Measurements from ENCODE around the gene FALEC.

DNA sequence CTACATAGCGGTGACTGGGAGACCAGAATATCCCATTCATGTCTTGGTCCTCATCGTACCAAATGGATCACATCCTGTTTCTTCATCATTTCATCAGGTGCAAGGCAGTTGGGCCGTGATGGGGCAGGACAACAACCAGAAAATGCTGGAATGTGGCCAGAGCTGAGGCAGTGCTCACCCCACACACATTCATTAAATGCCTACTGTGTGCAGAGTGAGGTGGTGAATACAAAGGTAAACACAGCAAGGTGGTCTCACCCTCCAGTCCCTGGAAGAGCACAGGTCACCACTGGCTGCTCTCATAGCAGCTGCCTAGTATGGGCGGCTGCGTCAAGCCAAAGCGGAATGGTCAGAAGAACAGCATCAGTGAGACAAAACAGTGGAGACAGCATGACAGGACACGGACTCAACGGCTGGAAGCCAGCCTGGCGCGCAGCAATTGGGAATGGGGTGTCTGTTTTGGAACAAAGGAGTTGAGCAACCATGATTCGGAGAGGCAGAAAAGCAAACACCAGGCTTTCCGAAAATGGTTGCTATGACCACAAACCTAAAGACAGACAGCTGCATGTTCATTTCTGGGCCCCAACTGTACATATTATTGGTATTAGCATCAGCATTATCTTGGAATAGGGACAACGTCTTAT lies 28.1 kb downstream of the FALEC start:
- TF ChIP-seq, protein P1, sequence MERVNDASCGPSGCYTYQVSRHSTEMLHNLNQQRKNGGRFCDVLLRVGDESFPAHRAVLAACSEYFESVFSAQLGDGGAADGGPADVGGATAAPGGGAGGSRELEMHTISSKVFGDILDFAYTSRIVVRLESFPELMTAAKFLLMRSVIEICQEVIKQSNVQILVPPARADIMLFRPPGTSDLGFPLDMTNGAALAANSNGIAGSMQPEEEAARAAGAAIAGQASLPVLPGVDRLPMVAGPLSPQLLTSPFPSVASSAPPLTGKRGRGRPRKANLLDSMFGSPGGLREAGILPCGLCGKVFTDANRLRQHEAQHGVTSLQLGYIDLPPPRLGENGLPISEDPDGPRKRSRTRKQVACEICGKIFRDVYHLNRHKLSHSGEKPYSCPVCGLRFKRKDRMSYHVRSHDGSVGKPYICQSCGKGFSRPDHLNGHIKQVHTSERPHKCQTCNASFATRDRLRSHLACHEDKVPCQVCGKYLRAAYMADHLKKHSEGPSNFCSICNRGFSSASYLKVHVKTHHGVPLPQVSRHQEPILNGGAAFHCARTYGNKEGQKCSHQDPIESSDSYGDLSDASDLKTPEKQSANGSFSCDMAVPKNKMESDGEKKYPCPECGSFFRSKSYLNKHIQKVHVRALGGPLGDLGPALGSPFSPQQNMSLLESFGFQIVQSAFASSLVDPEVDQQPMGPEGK (CRISPR knock-in tag; IDR thresholded peaks at IDR 0.05; ENCODE audit: borderline replicate concordance) = no peak
- TF ChIP-seq RARB (CRISPR knock-in tag; IDR thresholded peaks at IDR 0.05) (no peak), ZFP3 (CRISPR knock-in tag; IDR thresholded peaks at IDR 0.05) (no peak), SNAI2 (CRISPR knock-in tag; IDR thresholded peaks at IDR 0.05) (no peak), TCF4 (CRISPR knock-in tag; IDR thresholded peaks at IDR 0.05; ENCODE audit: borderline replicate concordance) (no peak), ZFP30 (CRISPR knock-in tag; IDR thresholded peaks at IDR 0.05) (no peak), ISL1 (CRISPR knock-in tag; IDR thresholded peaks at IDR 0.05) (no peak), PPARA (CRISPR knock-in tag; IDR thresholded peaks at IDR 0.05; ENCODE audit: borderline replicate concordance) (no peak), GLIS3 (CRISPR knock-in tag; IDR thresholded peaks at IDR 0.05) (no peak)
- TF ChIP-seq, protein P2, sequence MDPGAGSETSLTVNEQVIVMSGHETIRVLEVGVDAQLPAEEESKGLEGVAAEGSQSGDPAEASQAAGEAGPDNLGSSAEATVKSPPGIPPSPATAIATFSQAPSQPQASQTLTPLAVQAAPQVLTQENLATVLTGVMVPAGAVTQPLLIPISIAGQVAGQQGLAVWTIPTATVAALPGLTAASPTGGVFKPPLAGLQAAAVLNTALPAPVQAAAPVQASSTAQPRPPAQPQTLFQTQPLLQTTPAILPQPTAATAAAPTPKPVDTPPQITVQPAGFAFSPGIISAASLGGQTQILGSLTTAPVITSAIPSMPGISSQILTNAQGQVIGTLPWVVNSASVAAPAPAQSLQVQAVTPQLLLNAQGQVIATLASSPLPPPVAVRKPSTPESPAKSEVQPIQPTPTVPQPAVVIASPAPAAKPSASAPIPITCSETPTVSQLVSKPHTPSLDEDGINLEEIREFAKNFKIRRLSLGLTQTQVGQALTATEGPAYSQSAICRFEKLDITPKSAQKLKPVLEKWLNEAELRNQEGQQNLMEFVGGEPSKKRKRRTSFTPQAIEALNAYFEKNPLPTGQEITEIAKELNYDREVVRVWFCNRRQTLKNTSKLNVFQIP (CRISPR knock-in tag; IDR thresholded peaks at IDR 0.05; ENCODE audit: borderline replicate concordance, low read depth) = no peak
